AG04450 (cell line): Measurements from ENCODE around the gene ZNF276. TPM values are rescaled to one million over a fixed set of nuclear protein-coding genes. Genes with fewer than 3 reads are reported as not detected.
"Not testable (repeated sequence)": the region's sequence is repeated elsewhere in the genome, so short reads cannot be mapped to it uniquely, and the experiment has no call there.

Source experiments
- CTCF ChIA-PET: fragments of 300-600, 350-600 bp; formaldehyde crosslinking; extraction: SDS; loops from one replicate; lab custom pipeline; 2022; ENCODE audit warnings: antibody characterized with exemption, inconsistent platforms; lab: Charles Lee
- POLR2A ChIA-PET: fragments of 350-600 bp; formaldehyde crosslinking; extraction: SDS; loops from one replicate; lab custom pipeline; 2021; ENCODE audit warnings: antibody characterized with exemption, inconsistent platforms; lab: Yijun Ruan, JAX
- DNase-seq: peaks from one replicate; pipeline ENCODE4 v3.0.0-alpha.2; 2011; ENCODE audit warnings: low read depth, low spot score
- H3K27ac ChIP-seq: one replicate; pipeline ENCODE4 v1.5.1; 2012; ENCODE audit warnings: low read depth, low read length, control low read depth
- H3K27me3 ChIP-seq: one replicate; pipeline ENCODE4 v1.6.0; 2012; ENCODE audit warnings: low read length; ENCODE audit not compliant: control insufficient read depth, insufficient read depth
- H3K4me3 ChIP-seq: 2 replicates; pipeline ENCODE4 v1.5.1; 2011; ENCODE audit warnings: mild to moderate bottlenecking, low read depth, low read length, control low read depth
- H3K9me3 ChIP-seq: 2 replicates; pipeline ENCODE4 v1.5.1; 2012; ENCODE audit warnings: low read length; ENCODE audit not compliant: control insufficient read depth, insufficient read depth
- CTCF ChIP-seq: IDR thresholded peaks from 2 replicates; pipeline ENCODE4 v1.5.1; 2011; ENCODE audit warnings: low read depth, low read length, control low read depth, inconsistent platforms
- polyA plus RNA-seq: library from polyadenylated mRNA; depleted of rRNA; stranded (reverse); fragments of >200 nt; gene quantifications from 2 replicates; pipeline ENCODE4 v1.2.3, GENCODE V29; 2011

Gene ZNF276
- polyA plus RNA-seq, 1 experiment, result 5.0 TPM

GRCh38 chr16:89765292-89765830 is 44.0 kb downstream of the ZNF276 start:
- no peaks in the 10 kb centered on the region for H3K27me3 ChIP-seq
- H3K27ac ChIP-seq, result no peak overlapping the region
- H3K4me3 ChIP-seq, result no peak overlapping the region
- H3K9me3 ChIP-seq, result no peaks in the 10 kb centered on the region; the same call in 1 of the 2 replicates
- no peak for DNase-seq
- TF ChIP-seq CTCF, result no peak
- POLR2A ChIA-PET, result no interaction called here
- CTCF ChIA-PET, result no interaction called here

GRCh38 chr16:89770367-89770766 is 49.0 kb downstream of the ZNF276 start:
- TF ChIP-seq CTCF, result no peak
- CTCF ChIA-PET, result no interaction called here
- no peak overlapping the region for H3K4me3 ChIP-seq
- POLR2A ChIA-PET, result no interaction called here
- no peaks in the 10 kb centered on the region for H3K27me3 ChIP-seq
- H3K27ac ChIP-seq, result no peak overlapping the region
- no peak for DNase-seq
- no peaks in the 10 kb centered on the region for H3K9me3 ChIP-seq

GRCh38 chr16:89775223-89775622 is 53.9 kb downstream of the ZNF276 start:
- Histone ChIP-seq H3K27ac (no peak overlapping the region), H3K27me3 (no peaks in the 10 kb centered on the region), H3K4me3 (no peak overlapping the region), H3K9me3 (no peaks in the 10 kb centered on the region)
- ChIA-PET CTCF (interaction anchor here (0.8 to 1.4 kb wide), 2 partner anchors 41 to 69 kb away, joined by 6 read pairs; no protein-coding TSS in a partner anchor), POLR2A (no interaction called here)
- TF ChIP-seq CTCF, result no peak
- DNase-seq, result no peak

- not testable (repeated sequence) for H3K9me3 ChIP-seq, H3K4me3 ChIP-seq, DNase-seq, H3K27ac ChIP-seq, H3K27me3 ChIP-seq
- CTCF ChIA-PET, result interaction anchor here (0.9 kb wide), 1 partner anchor 16 kb away, joined by 3 read pairs; no protein-coding TSS in a partner anchor
- POLR2A ChIA-PET, result interaction anchor here (0.5 to 1.0 kb wide), 2 partner anchors 25 to 37 kb away, joined by 3 to 6 read pairs; no protein-coding TSS in a partner anchor
Observed at GRCh38 chr16:89778211-89778610, 56.9 kb downstream of the ZNF276 start.

GRCh38 chr16:89779231-89779908 is 58.0 kb downstream of the ZNF276 start:
- TF ChIP-seq CTCF, result no peak
- Histone ChIP-seq H3K27me3 (no peaks in the 10 kb centered on the region), H3K9me3 (no peaks in the 10 kb centered on the region), H3K4me3 (no peak overlapping the region), H3K27ac (no peak overlapping the region)
- ChIA-PET CTCF (no interaction called here), POLR2A (no interaction called here)
- no peak for DNase-seq
